ENCODE measurements around the gene CD160. TPM values are rescaled to one million over a fixed set of nuclear protein-coding genes. Genes with fewer than 3 reads are reported as not detected.

Gene CD160
- total RNA-seq, 2 experiments from 2014 or later, result not detected

DNA sequence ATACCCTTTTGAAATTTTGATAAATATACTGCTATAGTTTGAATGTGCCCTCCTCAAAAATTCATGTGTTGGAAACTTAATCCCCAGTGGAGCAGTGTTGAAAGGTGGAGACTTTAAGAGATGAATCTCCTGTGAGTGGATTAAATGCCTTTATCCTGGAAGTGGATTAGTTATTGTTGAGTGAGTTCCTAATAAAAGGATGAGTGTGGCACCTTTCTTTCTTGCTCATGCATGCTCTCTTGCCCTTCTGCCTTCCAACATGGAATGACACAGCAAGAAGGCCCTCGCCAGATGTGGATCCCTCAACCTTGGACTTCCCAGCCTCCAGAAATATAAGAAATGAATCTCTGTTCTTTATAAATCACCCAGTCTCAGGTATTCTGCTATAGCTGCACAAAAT lies 51.8 kb downstream of the CD160 start:
- Histone ChIP-seq H3K36me3 (ENCODE audit: insufficient read depth, low read length) (peaks cover 20% of the 10 kb centered on the region), H3K27ac (ENCODE audit: low read depth in 1 of 2, low read length in 2 of 2) (no peak overlapping the region), H3K9me3 (ENCODE audit: control insufficient read depth in 1 of 2, insufficient read depth in 1 of 2, low read length in 2 of 2) (no peaks in the 10 kb centered on the region), H3K27me3 (ENCODE audit: control insufficient read depth in 1 of 2, insufficient read depth in 2 of 2, low read length in 2 of 2) (no peaks in the 10 kb centered on the region), H3K4me1 (ENCODE audit: insufficient read depth, low read length) (no peaks in the 10 kb centered on the region), H3K4me3 (ENCODE audit: low read length) (no peak overlapping the region)
- Mint-ChIP-seq H3K4me1 (ENCODE audit: low read depth) (peaks cover 10% of the 10 kb centered on the region), H3K4me3 (no peak overlapping the region), H3K9me3 (no peaks in the 10 kb centered on the region), H3K27me3 (no peaks in the 10 kb centered on the region), H3K36me3 (ENCODE audit: low read depth) (peaks cover 58% of the 10 kb centered on the region), H3K27ac (no peak overlapping the region)
- TF ChIP-seq, protein P1, sequence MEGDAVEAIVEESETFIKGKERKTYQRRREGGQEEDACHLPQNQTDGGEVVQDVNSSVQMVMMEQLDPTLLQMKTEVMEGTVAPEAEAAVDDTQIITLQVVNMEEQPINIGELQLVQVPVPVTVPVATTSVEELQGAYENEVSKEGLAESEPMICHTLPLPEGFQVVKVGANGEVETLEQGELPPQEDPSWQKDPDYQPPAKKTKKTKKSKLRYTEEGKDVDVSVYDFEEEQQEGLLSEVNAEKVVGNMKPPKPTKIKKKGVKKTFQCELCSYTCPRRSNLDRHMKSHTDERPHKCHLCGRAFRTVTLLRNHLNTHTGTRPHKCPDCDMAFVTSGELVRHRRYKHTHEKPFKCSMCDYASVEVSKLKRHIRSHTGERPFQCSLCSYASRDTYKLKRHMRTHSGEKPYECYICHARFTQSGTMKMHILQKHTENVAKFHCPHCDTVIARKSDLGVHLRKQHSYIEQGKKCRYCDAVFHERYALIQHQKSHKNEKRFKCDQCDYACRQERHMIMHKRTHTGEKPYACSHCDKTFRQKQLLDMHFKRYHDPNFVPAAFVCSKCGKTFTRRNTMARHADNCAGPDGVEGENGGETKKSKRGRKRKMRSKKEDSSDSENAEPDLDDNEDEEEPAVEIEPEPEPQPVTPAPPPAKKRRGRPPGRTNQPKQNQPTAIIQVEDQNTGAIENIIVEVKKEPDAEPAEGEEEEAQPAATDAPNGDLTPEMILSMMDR (IDR thresholded peaks at IDR 0.05), result no peak
- POLR2A ChIA-PET, result no interaction called here
- intact Hi-C loops (cut with DNase I, micrococcal nuclease), result no loop called here
- CTCF ChIA-PET, result no interaction called here
- DNase-seq (no peak), ATAC-seq (ENCODE audit: poor library complexity) (no peak)

GRCh38 chr1:145773423-145773822 lies 54.1 kb downstream of the CD160 start:
- H3K4me1 Mint-ChIP-seq (ENCODE audit: low read depth), result peaks cover 10% of the 10 kb centered on the region
- no peak overlapping the region for H3K4me3 ChIP-seq (ENCODE audit: low read length)
- no peaks in the 10 kb centered on the region for H3K27me3 Mint-ChIP-seq
- no peak for ATAC-seq (ENCODE audit: poor library complexity)
- no peak overlapping the region for H3K4me3 Mint-ChIP-seq
- DNase-seq, result no peak
- POLR2A ChIA-PET, result interaction anchor here (0.7 to 1.1 kb wide), 2 partner anchors 14 to 51 kb away, joined by 3 read pairs; partner anchors contain the start of genes POLR3C and RNF115
- H3K4me1 ChIP-seq (ENCODE audit: insufficient read depth, low read length), result no peaks in the 10 kb centered on the region
- H3K36me3 ChIP-seq (ENCODE audit: insufficient read depth, low read length), result peaks cover 20% of the 10 kb centered on the region
- H3K27ac ChIP-seq (ENCODE audit: low read depth in 1 of 2, low read length in 2 of 2), result no peak overlapping the region
- peak overlapping the region; percentile 69 for H3K27ac Mint-ChIP-seq
- H3K9me3 ChIP-seq (ENCODE audit: control insufficient read depth in 1 of 2, insufficient read depth in 1 of 2, low read length in 2 of 2), result no peaks in the 10 kb centered on the region
- CTCF ChIA-PET, result no interaction called here
- TF ChIP-seq, protein P1 (IDR thresholded peaks at IDR 0.05), result no peak
- peaks cover 56% of the 10 kb centered on the region for H3K36me3 Mint-ChIP-seq (ENCODE audit: low read depth)
- no peaks in the 10 kb centered on the region for H3K27me3 ChIP-seq (ENCODE audit: control insufficient read depth in 1 of 2, insufficient read depth in 2 of 2, low read length in 2 of 2)
- intact Hi-C loops (cut with DNase I, micrococcal nuclease), result no loop called here
- no peaks in the 10 kb centered on the region for H3K9me3 Mint-ChIP-seq

DNA sequence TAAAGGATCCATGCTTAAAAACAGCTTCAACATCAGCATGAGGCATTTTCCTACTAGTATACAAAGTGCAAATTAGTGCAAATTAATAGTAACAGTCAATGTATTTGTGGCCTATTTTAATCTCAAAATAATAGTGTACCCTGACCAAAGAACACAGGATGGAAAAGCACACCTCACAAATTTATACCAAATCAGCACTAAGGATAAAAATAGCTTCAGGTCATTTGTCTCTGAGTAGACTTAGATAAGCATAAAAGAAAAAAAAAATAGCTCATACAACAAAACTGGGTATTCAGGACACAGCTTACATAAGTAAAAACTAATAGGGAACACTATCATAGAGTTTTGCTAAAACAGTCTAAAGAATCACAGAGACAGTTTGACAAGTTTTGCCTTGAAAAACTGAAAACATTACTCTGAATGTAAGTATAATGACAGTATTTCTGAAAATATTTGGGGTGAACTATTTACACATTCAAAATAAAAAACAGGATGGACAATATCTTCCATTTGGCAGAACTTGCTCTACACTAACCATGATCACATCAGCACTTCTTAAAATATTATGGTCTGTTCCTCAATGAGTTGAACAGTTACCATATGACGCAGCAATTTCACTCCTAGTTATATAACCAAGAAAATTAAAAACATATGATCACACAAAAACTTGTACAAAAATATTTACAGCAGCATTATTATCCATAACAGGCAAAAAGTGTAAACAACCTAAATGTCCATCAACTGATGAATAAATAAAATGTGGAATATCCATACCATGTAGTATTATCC lies 58.3 kb downstream of the CD160 start:
- Mint-ChIP-seq H3K27me3 (no peaks in the 10 kb centered on the region), H3K27ac (no peak overlapping the region), H3K36me3 (ENCODE audit: low read depth) (peaks cover 44% of the 10 kb centered on the region), H3K9me3 (no peaks in the 10 kb centered on the region), H3K4me1 (ENCODE audit: low read depth) (peaks cover 10% of the 10 kb centered on the region), H3K4me3 (no peak overlapping the region)
- ChIA-PET CTCF (no interaction called here), POLR2A (no interaction called here)
- ATAC-seq (ENCODE audit: poor library complexity), result no peak
- Histone ChIP-seq H3K27me3 (ENCODE audit: control insufficient read depth in 1 of 2, insufficient read depth in 2 of 2, low read length in 2 of 2) (no peaks in the 10 kb centered on the region), H3K9me3 (ENCODE audit: control insufficient read depth in 1 of 2, insufficient read depth in 1 of 2, low read length in 2 of 2) (no peaks in the 10 kb centered on the region), H3K36me3 (ENCODE audit: insufficient read depth, low read length) (peaks cover 3% of the 10 kb centered on the region), H3K27ac (ENCODE audit: low read depth in 1 of 2, low read length in 2 of 2) (no peak overlapping the region), H3K4me1 (ENCODE audit: insufficient read depth, low read length) (no peaks in the 10 kb centered on the region), H3K4me3 (ENCODE audit: low read length) (no peak overlapping the region)
- intact Hi-C loops (cut with DNase I, micrococcal nuclease), result no loop called here
- TF ChIP-seq, protein P1 (IDR thresholded peaks at IDR 0.05), result no peak
- DNase-seq, result no peak

Data from CD4-positive, alpha-beta T cell (primary cell).